GM04504 (cell line): ENCODE measurements around the gene RAD9A.

ENCODE experiments used
- DNase-seq: peaks from one replicate; pipeline ENCODE4 v3.0.0-alpha.2; 2012; ENCODE audit warnings: low read depth

The RAD9A gene

GRCh38 chr11:67375320-67376055 is 16.3 kb upstream of the RAD9A start:
- DNase-seq, result no peak

GRCh38 chr11:67376063-67376820 is 15.5 kb upstream of the RAD9A start:
- DNase-seq, result no peak

- no peak for DNase-seq
Measured at GRCh38 chr11:67376873-67377808, 14.6 kb upstream of the RAD9A start.

GRCh38 chr11:67378544-67378943 is 13.2 kb upstream of the RAD9A start:
- DNase-seq, result no peak

- DNase-seq, result no peak
Measured at GRCh38 chr11:67379061-67380058, 12.4 kb upstream of the RAD9A start.

GRCh38 chr11:67381244-67381972 is 10.4 kb upstream of the RAD9A start:
- no peak for DNase-seq

- DNase-seq, result peak; percentile 54
Measured at GRCh38 chr11:67382276-67383136, 9.3 kb upstream of the RAD9A start.

GRCh38 chr11:67384851-67385366 is 6.9 kb upstream of the RAD9A start:
- no peak for DNase-seq

- DNase-seq, result no peak
Measured at GRCh38 chr11:67387069-67387468, 4.7 kb upstream of the RAD9A start.

- no peak for DNase-seq
Measured at GRCh38 chr11:67387518-67387917, 4.3 kb upstream of the RAD9A start.

GRCh38 chr11:67389477-67389876 is 2.3 kb upstream of the RAD9A start:
- DNase-seq, result no peak

GRCh38 chr11:67390947-67391303 is 861 bp upstream of the RAD9A start:
- no peak for DNase-seq

GRCh38 chr11:67392183-67392715 is 463 bp downstream of the RAD9A start:
- no peak for DNase-seq

- no peak for DNase-seq
Measured at GRCh38 chr11:67393437-67393836, 1.7 kb downstream of the RAD9A start.

GRCh38 chr11:67393990-67394389 is 2.2 kb downstream of the RAD9A start:
- no peak for DNase-seq

- DNase-seq, result no peak
Measured at GRCh38 chr11:67395555-67396258, 3.9 kb downstream of the RAD9A start.

- DNase-seq, result no peak
Measured at GRCh38 chr11:67396259-67396581, 4.4 kb downstream of the RAD9A start.

GRCh38 chr11:67396587-67397389 is 5.0 kb downstream of the RAD9A start:
- no peak for DNase-seq
